Naive B cell (primary cell): ENCODE results near the gene DGKE. TPM values are rescaled to one million over a fixed set of nuclear protein-coding genes. Genes with fewer than 3 reads are reported as not detected.

Source experiments
- ATAC-seq, 2 donors: fragments of 150-1000 bp; cut with Tn5 transposase; 2 replicates each; pipeline ENCODE4 v1.10.0; 2021; ENCODE audit warnings: low read depth in 2 of 2, mild to moderate bottlenecking in 2 of 2, moderate library complexity in 2 of 2
- DNase-seq: peaks from one replicate; pipeline ENCODE4 v3.0.0; 2022
- H3K27ac Mint-ChIP-seq, 6 donors: one replicate each; pipeline ENCODE4 v1.8.0; 2020 to 2022; ENCODE audit warnings: mild to moderate bottlenecking in 6 of 6, mixed read lengths in 6 of 6, moderate library complexity in 5 of 6, inconsistent platforms in 2 of 6
- H3K27me3 Mint-ChIP-seq, 3 donors: one replicate each; pipeline ENCODE4 v1.8.0; 2021 to 2022; ENCODE audit warnings: mixed read lengths in 3 of 3, mild to moderate bottlenecking in 1 of 3
- H3K36me3 Mint-ChIP-seq, 2 donors: one replicate each; pipeline ENCODE4 v1.8.0; 2020 to 2022; ENCODE audit warnings: mixed read lengths in 2 of 2, inconsistent platforms in 1 of 2, mild to moderate bottlenecking in 1 of 2
- H3K4me1 Mint-ChIP-seq, 3 donors: one replicate each; pipeline ENCODE4 v1.8.0; 2020 to 2022; ENCODE audit warnings: mixed read lengths in 3 of 3, inconsistent platforms in 1 of 3, mild to moderate bottlenecking in 1 of 3, moderate library complexity in 1 of 3
- H3K4me3 Mint-ChIP-seq, 8 donors: one replicate each; pipeline ENCODE4 v1.8.0; 2020 to 2022; ENCODE audit warnings: mild to moderate bottlenecking in 8 of 8, mixed read lengths in 8 of 8, moderate library complexity in 8 of 8, inconsistent platforms in 2 of 8
- H3K9me3 Mint-ChIP-seq, 7 donors: one replicate each; pipeline ENCODE4 v1.8.0; 2020 to 2022; ENCODE audit warnings: mixed read lengths in 7 of 7, mild to moderate bottlenecking in 5 of 7, inconsistent platforms in 2 of 7, moderate library complexity in 1 of 7
- polyA plus RNA-seq, 6 donors: library from polyadenylated mRNA; unstranded; fragments of 300-500 nt; fragmentation: Illumina TruSeq; gene quantifications; one replicate each; pipeline ENCODE4 v1.2.3, GENCODE V29; 2021; ENCODE audit warnings: low read depth in 6 of 6

The DGKE gene
- polyA plus RNA-seq, 6 donors from 2014 or later, result 1.3 to 4.1 (median 3.3) TPM

DNA sequence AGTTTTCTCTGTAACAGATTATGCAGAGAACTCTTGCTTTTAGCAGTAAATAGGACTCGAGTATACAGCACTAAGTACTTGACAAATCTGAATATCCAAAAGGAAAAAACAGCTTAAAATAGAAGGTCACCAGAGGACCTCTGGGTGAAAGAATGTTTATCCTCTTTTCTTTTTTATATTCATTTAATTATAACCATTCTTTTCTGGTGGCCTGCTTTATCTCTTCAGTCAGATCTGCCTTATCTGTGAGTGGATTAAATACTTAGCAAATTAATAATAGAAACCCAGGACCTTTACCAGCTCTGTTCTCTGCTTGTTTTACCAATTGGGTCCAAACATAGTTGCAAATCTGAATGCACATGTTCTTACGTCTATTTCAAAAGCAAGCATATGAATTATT is 8.6 kb downstream of the DGKE start:
- Mint-ChIP-seq H3K4me1 (peaks cover 0 to under 1% (median 0%) of the 10 kb centered on the region in 3 donors), H3K4me3 (no peak overlapping the region), H3K9me3 (no peaks in the 10 kb centered on the region), H3K27me3 (no peaks in the 10 kb centered on the region), H3K27ac (no peak overlapping the region), H3K36me3 (peaks cover 0 to 6% of the 10 kb centered on the region in 2 donors)
- DNase-seq (no peak), ATAC-seq (no peak)

DNA sequence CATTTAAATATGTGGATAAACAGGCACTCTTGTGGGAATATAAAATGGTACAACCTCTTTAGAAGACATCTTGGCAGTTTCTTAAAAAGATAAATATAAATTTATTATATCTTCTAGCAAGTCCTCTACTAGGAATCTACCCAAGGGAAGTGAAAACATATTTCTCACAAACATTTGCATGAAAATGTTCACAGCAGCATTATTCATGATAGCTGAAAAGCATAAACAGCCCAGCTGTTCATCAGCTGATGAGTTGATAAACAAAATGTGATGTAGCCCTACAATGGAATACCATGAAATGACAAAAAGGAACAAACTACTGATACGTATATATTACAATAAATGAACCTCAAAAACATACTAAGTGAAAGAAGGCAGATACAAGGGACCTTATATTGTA is 12.0 kb downstream of the DGKE start:
- DNase-seq (no peak), ATAC-seq (no peak)
- peaks cover 15 to 26% of the 10 kb centered on the region in 2 donors for H3K36me3 Mint-ChIP-seq
- no peak overlapping the region for H3K27ac Mint-ChIP-seq
- no peaks in the 10 kb centered on the region for H3K27me3 Mint-ChIP-seq
- no peak overlapping the region for H3K4me3 Mint-ChIP-seq
- H3K9me3 Mint-ChIP-seq, result no peaks in the 10 kb centered on the region
- no peaks in the 10 kb centered on the region for H3K4me1 Mint-ChIP-seq

DNA sequence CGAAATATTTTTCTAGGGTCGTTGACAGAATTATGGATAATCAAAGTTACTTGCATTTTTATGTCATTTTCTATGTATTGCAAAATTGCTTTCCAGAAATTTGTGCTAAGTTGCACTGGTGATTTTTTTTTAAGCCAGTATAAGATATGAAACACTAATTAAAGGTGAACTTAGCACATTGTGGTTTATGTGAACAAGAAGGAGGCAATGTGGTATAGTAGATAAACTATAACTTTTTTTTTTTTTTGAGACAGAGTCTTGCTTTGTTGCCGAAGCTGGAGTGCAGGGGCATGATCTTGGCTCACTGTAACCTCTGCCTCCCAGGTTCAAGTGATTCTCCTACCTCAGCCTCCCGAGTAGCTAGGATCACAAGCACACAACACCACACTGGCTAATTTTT is 13.2 kb downstream of the DGKE start:
- H3K4me3 Mint-ChIP-seq, result no peak overlapping the region
- peaks cover 15 to 26% of the 10 kb centered on the region in 2 donors for H3K36me3 Mint-ChIP-seq

DNA sequence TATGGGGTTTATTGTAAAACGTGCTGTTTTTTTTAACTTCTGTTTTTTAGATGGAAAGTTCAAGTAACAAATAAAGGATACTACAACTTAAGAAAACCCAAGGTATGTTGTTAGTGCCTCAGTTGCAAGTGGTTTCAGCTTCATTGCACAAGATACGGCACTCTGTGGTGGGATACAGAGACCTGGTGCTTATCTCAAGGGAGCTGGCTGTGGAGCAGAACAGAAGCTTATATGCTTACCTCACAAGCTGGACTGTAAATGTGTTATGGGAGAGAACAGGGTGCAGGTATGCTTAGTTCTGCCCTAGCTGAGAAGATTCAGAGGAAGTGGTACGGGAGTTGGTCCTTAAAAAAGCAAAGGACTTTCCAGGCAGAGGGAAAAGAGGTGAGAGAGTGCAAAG is 15.2 kb downstream of the DGKE start:
- peaks cover 15 to 26% of the 10 kb centered on the region in 2 donors for H3K36me3 Mint-ChIP-seq
- ATAC-seq (no peak), DNase-seq (no peak)
- H3K4me1 Mint-ChIP-seq, result no peaks in the 10 kb centered on the region
- no peak overlapping the region for H3K4me3 Mint-ChIP-seq
- H3K9me3 Mint-ChIP-seq, result no peaks in the 10 kb centered on the region
- H3K27ac Mint-ChIP-seq, result no peak overlapping the region
- H3K27me3 Mint-ChIP-seq, result no peaks in the 10 kb centered on the region

More for the DNA sequence above, 13.2 kb downstream of the DGKE start:
- H3K9me3 Mint-ChIP-seq, result no peaks in the 10 kb centered on the region
- no peaks in the 10 kb centered on the region for H3K27me3 Mint-ChIP-seq
- H3K27ac Mint-ChIP-seq, result no peak overlapping the region
- no peak for ATAC-seq
- DNase-seq, result no peak
- H3K4me1 Mint-ChIP-seq, result no peaks in the 10 kb centered on the region

DNA sequence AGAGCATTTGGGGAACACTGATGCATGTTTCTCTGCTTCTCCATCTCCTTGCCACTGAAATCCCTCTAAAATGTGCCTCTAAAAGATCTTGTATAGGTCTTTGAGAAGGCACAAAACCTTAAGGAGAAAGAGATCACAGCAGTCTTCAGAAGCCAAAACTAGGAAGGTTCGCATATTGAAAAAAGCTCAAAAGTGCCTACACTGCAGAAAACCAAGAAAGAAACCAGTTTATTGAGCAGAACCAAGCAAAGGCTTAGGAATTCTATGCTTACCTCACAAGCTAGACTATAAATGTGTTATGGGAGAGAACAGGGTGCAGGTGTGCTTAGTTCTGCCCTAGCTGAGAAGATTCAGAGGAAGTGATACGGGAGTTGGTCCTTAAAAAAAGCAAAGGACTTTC is 16.6 kb downstream of the DGKE start:
- no peak for ATAC-seq
- H3K4me3 Mint-ChIP-seq, result no peak overlapping the region
- peaks cover 15 to 26% of the 10 kb centered on the region in 2 donors for H3K36me3 Mint-ChIP-seq
- no peaks in the 10 kb centered on the region for H3K4me1 Mint-ChIP-seq
- no peak overlapping the region for H3K27ac Mint-ChIP-seq
- no peak for DNase-seq
- no peaks in the 10 kb centered on the region for H3K27me3 Mint-ChIP-seq
- H3K9me3 Mint-ChIP-seq, result no peaks in the 10 kb centered on the region

DNA sequence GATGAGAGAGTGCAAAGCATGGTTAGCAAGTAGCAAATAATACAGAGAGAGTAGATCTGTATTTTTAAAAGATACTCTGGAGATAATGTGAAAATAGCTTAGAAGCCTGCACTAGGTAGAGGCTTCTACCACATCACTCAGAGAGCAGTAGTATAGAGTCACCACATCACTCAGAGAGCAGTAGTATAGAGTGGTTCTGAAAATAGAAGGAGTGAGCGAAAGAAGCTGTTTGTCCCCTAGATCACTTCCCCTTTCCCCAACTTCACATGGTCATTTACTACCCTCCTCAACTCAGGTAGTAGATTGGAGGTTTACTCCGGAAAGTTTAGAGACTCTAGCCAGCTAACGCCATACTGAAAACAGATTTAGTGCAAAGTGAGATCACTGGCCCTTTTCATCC is 17.1 kb downstream of the DGKE start:
- no peaks in the 10 kb centered on the region for H3K9me3 Mint-ChIP-seq
- no peak overlapping the region for H3K4me3 Mint-ChIP-seq
- peaks cover 15 to 26% of the 10 kb centered on the region in 2 donors for H3K36me3 Mint-ChIP-seq
- DNase-seq, result no peak
- ATAC-seq, result no peak
- no peak overlapping the region for H3K27ac Mint-ChIP-seq
- no peaks in the 10 kb centered on the region for H3K4me1 Mint-ChIP-seq
- H3K27me3 Mint-ChIP-seq, result no peaks in the 10 kb centered on the region

DNA sequence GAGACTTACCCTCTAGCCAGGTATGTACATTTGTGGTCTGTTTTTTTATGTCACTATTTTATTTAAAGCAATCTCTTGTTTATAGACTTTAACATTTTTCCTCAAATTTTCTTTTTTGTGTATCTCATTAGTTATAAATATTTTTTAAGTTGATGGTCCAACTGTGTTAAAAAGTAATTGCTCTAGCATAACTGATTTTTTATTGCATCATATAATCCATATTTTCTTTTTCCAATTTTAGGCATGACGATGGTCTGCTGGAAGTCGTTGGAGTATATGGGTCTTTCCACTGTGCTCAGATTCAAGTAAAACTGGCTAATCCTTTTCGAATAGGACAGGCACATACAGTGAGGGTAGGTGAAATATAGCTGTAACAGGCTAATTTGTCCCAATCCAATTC is 27.9 kb downstream of the DGKE start:
- ATAC-seq (no peak), DNase-seq (no peak)
- H3K27me3 Mint-ChIP-seq, result no peaks in the 10 kb centered on the region
- peaks cover 7 to 22% of the 10 kb centered on the region in 2 donors for H3K36me3 Mint-ChIP-seq
- no peak overlapping the region for H3K4me3 Mint-ChIP-seq
- no peaks in the 10 kb centered on the region for H3K9me3 Mint-ChIP-seq
- H3K27ac Mint-ChIP-seq, result no peak overlapping the region
- peaks cover 0 to 7% (median 3%) of the 10 kb centered on the region in 3 donors for H3K4me1 Mint-ChIP-seq

DNA sequence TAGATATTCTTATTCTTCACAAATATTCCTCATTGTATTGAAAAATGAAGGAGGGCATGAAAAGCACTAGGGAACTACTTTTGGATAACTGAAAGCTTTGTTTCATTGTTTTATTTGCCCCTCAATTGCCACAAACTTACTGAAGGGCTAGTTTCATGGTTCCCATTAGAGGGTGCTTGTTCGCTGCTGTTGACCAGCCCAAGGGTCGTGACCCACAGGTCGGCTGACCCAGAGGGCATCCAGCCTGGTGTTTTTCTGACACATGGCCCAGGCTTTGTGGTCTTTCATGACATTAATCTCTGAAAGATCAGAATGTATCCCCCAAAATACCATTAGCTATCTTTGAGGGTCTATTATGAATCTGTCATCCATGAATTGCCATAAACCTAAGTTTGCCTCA is 30.0 kb downstream of the DGKE start:
- peaks cover 7 to 12% of the 10 kb centered on the region in 2 donors for H3K36me3 Mint-ChIP-seq
- no peaks in the 10 kb centered on the region for H3K9me3 Mint-ChIP-seq
- H3K4me1 Mint-ChIP-seq, result peaks cover 0 to 7% (median 3%) of the 10 kb centered on the region in 3 donors
- H3K27me3 Mint-ChIP-seq, result no peaks in the 10 kb centered on the region
- DNase-seq, result no peak
- H3K27ac Mint-ChIP-seq, result no peak overlapping the region
- no peak overlapping the region for H3K4me3 Mint-ChIP-seq
- no peak for ATAC-seq

DNA sequence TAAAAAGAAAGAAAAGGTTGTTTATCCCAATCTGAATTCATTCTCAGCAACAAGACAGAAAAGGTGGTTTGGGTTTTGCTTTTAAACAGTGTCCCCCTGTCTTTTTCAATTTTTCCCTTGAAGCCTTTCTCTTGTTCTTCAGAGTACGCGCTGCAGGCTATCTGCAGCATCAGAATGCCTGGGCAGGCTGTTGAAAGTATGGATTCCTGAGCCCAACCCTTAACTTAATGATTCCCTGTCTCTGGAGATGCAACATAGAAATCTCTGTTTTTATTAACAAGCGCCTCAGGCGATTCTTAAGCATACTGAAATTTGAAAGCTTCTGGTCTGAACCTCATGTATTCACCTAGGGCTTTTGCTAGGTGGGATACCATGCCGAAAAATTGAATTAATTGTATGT is 32.1 kb downstream of the DGKE start:
- Mint-ChIP-seq H3K36me3 (peaks cover 2 to 12% of the 10 kb centered on the region in 2 donors), H3K27ac (no peak overlapping the region), H3K4me1 (peaks cover 0 to 13% (median 0%) of the 10 kb centered on the region in 3 donors)

DNA sequence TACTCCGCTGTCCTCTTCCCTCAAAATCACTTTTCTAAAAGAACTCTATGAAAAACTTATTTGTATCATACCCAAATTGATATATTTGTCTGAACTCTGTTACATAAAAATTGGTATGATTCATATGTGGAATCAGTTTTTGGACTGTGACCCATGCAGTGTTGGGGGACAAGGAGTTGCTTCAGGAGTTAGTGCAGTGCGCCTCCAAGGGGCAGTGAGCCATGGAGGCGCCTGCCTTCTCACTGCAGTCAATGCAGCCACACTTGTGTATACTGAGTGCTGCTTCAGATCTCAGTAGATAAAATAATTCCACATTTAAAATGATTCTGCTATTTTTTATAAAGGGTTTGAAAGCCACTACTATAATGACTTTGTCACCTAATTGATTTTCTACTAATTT is 32.5 kb downstream of the DGKE start:
- H3K4me1 Mint-ChIP-seq, result peaks cover 0 to 13% (median 0%) of the 10 kb centered on the region in 3 donors
- peaks cover 0 to 12% of the 10 kb centered on the region in 2 donors for H3K36me3 Mint-ChIP-seq
- no peaks in the 10 kb centered on the region for H3K9me3 Mint-ChIP-seq
- ATAC-seq, result no peak
- no peak overlapping the region for H3K27ac Mint-ChIP-seq
- no peak for DNase-seq
- H3K4me3 Mint-ChIP-seq, result no peak overlapping the region
- H3K27me3 Mint-ChIP-seq, result no peaks in the 10 kb centered on the region

More for the DNA sequence above, 32.1 kb downstream of the DGKE start:
- ATAC-seq (no peak), DNase-seq (no peak)
- Mint-ChIP-seq H3K9me3 (no peaks in the 10 kb centered on the region), H3K4me3 (no peak overlapping the region), H3K27me3 (no peaks in the 10 kb centered on the region)

DNA sequence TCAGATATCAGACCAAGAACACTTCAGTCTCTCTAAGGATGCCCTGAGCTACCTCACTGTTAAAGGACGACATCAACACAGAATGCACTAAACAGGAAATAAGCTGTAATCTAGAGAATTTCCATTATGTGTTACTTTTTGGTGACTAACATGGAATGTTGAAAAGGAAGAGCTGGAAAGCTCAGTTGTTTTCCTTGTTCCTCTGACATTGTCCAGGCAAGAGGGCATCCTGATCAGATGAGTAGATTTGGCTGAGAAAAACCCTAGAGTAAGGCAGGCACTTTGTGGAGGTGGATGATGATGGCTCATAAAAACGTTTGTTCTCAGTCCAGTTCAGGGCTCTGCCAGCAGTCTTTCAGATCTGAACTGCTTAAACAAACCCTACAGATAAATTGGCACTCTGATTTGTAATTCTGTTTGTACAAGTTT is 34.0 kb downstream of the DGKE start:
- Mint-ChIP-seq H3K27ac (no peak overlapping the region), H3K4me1 (peaks cover 0 to 13% (median 0%) of the 10 kb centered on the region in 3 donors), H3K27me3 (no peaks in the 10 kb centered on the region), H3K36me3 (peaks cover 0 to 1% of the 10 kb centered on the region in 2 donors), H3K4me3 (no peak overlapping the region), H3K9me3 (no peaks in the 10 kb centered on the region)
- DNase-seq (no peak), ATAC-seq (no peak)

DNA sequence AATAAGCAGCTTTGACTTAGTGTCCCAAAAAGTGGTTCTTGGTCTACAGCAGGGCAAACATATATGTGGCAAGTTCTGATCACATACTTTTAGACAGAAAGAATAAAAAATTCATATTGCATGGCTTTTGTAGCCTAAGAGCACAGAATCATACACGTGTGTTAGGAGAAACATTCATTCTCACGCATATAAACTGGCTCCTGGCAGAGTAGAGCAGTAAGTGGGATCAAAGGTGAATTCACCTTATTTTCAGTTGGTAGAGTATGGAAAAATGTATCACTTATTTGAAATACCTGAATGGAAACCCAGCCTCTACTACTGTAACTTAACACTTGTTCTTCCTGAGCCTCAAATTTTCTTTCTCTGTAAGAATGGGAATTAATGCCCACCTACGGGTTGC is 34.8 kb downstream of the DGKE start:
- ATAC-seq (no peak), DNase-seq (no peak)
- Mint-ChIP-seq H3K27ac (no peak overlapping the region), H3K36me3 (no peaks in the 10 kb centered on the region), H3K27me3 (no peaks in the 10 kb centered on the region), H3K4me1 (peaks cover 0 to 13% (median 0%) of the 10 kb centered on the region in 3 donors), H3K4me3 (peak overlapping the region in 1 of 8 donors; percentile 17), H3K9me3 (no peaks in the 10 kb centered on the region)

DNA sequence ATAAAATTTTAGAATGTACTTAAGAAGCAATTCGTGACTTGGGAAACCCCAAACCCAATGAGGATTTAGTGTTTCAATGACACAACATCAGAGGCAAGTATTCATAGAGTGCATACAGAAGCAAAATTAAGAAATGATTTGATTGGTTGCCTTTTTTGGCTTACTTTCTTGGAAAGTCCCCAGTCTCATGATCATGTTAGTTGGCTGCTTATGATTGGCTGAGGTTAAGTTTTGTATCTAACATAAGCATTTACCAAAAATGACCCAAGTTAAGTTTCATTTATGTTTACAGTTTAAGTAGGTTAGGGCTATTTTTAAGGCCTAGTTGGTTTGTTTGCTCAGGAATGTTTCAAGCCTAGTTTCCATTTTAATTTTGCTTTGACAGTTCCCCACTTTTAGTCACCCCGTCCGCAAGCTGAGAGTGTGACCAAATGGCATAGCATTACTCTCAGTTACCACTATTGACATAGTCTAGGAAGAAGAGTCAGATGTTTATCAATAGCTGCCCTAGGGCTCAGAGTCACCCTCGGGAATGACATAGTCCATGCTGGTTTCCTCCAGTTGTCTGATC is 36.2 kb downstream of the DGKE start:
- ATAC-seq (no peak), DNase-seq (no peak)
- Mint-ChIP-seq H3K4me1 (peaks cover 0 to 13% (median 0%) of the 10 kb centered on the region in 3 donors), H3K36me3 (no peaks in the 10 kb centered on the region), H3K27ac (peak overlapping the region in 2 of 6 donors; percentile 52 to 82), H3K27me3 (no peaks in the 10 kb centered on the region), H3K4me3 (no peak overlapping the region), H3K9me3 (no peaks in the 10 kb centered on the region)

DNA sequence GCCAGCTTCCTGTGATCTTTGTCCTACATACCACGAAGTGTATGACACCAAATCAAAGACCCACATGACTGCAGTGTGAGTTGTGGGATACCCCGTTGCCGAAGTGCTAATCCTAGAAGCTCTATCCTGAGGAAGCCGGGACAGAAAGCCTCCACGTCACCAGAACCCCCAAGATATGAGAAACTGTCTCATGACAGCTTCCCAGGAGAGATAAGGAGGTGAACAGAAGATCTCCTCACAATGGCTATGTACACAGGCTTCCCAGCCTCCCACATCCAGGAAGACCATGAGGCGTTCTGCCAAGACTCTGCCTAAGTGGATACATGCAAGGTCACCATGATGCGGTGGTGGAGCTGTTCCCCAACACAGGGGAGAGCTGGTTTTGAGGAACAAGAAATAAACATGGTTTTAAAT is 42.8 kb downstream of the DGKE start:
- ATAC-seq (no peak), DNase-seq (no peak)
- no peak overlapping the region for H3K27ac Mint-ChIP-seq
- peaks cover 0 to 6% (median 2%) of the 10 kb centered on the region in 7 donors for H3K9me3 Mint-ChIP-seq
- no peaks in the 10 kb centered on the region for H3K27me3 Mint-ChIP-seq
- H3K4me3 Mint-ChIP-seq, result no peak overlapping the region
- peaks cover 6 to 11% (median 9%) of the 10 kb centered on the region in 3 donors for H3K4me1 Mint-ChIP-seq
- no peaks in the 10 kb centered on the region for H3K36me3 Mint-ChIP-seq
